AML-193 (cell line): Measurements from ENCODE around the gene SCN9A.
"Not testable (repeated sequence)": the region's sequence is repeated elsewhere in the genome, so short reads cannot be mapped to it uniquely, and the experiment has no call there.

Experiments used
- DNase-seq, 2 experiments: peaks; one replicate each; lab custom pipeline; 2025; lab: John Stamatoyannopoulos, UW

SCN9A gene

GRCh38 chr2:166334805-166335204, 40.9 kb downstream of the SCN9A start:
- no peak for DNase-seq

GRCh38 chr2:166333801-166334200, 41.9 kb downstream of the SCN9A start:
- DNase-seq = no peak

- DNase-seq = no peak
Observed at GRCh38 chr2:166332106-166332505, 43.6 kb downstream of the SCN9A start.

- no peak for DNase-seq
Observed at GRCh38 chr2:166331468-166331867, 44.3 kb downstream of the SCN9A start.

GRCh38 chr2:166329465-166329864, 46.3 kb downstream of the SCN9A start:
- no peak for DNase-seq

- no peak for DNase-seq
Observed at GRCh38 chr2:166328147-166328546, 47.6 kb downstream of the SCN9A start.

GRCh38 chr2:166321076-166321475, 54.7 kb downstream of the SCN9A start:
- DNase-seq = no peak

- DNase-seq = no peak
Observed at GRCh38 chr2:166314022-166314759, 61.6 kb downstream of the SCN9A start.

GRCh38 chr2:166312863-166313262, 62.9 kb downstream of the SCN9A start:
- not testable (repeated sequence) for DNase-seq

- DNase-seq = no peak
Observed at GRCh38 chr2:166307326-166307725, 68.4 kb downstream of the SCN9A start.

- DNase-seq = no peak
Observed at GRCh38 chr2:166304656-166305055, 71.1 kb downstream of the SCN9A start.

- no peak for DNase-seq
Observed at GRCh38 chr2:166302036-166302435, 73.7 kb downstream of the SCN9A start.

- DNase-seq = no peak
Observed at GRCh38 chr2:166297951-166298350, 77.8 kb downstream of the SCN9A start.

GRCh38 chr2:166293984-166294383, 81.8 kb downstream of the SCN9A start:
- DNase-seq = no peak

GRCh38 chr2:166285215-166285614, 90.5 kb downstream of the SCN9A start:
- DNase-seq = no peak

GRCh38 chr2:166284359-166284758, 91.4 kb downstream of the SCN9A start:
- DNase-seq = no peak

- no peak for DNase-seq
Observed at GRCh38 chr2:166282154-166282553, 93.6 kb downstream of the SCN9A start.

- DNase-seq = no peak
Observed at GRCh38 chr2:166278856-166279255, 96.9 kb downstream of the SCN9A start.

- no peak for DNase-seq
Observed at GRCh38 chr2:166270376-166270775, 105.4 kb downstream of the SCN9A start.

- no peak for DNase-seq
Observed at GRCh38 chr2:166269322-166269721, 106.4 kb downstream of the SCN9A start.

- no peak for DNase-seq
Observed at GRCh38 chr2:166257859-166258258, 117.9 kb downstream of the SCN9A start.

- DNase-seq = no peak
Observed at GRCh38 chr2:166256896-166257295, 118.8 kb downstream of the SCN9A start.

- DNase-seq = no peak
Observed at GRCh38 chr2:166249318-166249717, 126.4 kb downstream of the SCN9A start.

- no peak for DNase-seq
Observed at GRCh38 chr2:166246901-166247300, 128.8 kb downstream of the SCN9A start.
